ENCODE measurements around the gene TIMM44.

DNA sequence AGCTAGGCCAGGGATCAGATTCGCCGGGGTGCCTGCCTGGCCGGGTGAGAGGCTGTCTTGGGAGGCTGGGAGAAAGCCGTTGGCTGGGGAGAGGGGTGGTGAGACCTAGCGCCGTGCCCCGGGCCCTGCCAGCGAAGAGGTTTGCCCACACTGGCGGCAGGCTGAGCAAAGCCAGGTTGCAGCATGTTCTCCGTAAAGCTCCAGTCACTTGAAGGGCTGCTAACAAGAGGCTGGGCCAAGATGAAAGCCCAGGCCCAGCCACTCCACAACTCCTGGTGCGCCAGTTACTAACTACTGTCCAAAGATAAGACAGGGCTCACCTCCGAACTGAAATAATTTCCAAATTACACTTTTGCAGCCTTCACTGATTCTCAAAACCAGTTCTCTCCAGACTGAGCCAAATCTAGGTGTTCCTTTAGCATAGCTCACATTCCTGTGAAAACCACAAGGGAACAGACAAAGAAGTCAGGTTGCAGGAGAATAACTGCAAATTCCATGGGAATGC is 45.7 kb upstream of the TIMM44 start:
- TF ChIP-seq POLR2A (IDR thresholded peaks at IDR 0.05) = no peak
- TF ChIP-seq, protein P1, sequence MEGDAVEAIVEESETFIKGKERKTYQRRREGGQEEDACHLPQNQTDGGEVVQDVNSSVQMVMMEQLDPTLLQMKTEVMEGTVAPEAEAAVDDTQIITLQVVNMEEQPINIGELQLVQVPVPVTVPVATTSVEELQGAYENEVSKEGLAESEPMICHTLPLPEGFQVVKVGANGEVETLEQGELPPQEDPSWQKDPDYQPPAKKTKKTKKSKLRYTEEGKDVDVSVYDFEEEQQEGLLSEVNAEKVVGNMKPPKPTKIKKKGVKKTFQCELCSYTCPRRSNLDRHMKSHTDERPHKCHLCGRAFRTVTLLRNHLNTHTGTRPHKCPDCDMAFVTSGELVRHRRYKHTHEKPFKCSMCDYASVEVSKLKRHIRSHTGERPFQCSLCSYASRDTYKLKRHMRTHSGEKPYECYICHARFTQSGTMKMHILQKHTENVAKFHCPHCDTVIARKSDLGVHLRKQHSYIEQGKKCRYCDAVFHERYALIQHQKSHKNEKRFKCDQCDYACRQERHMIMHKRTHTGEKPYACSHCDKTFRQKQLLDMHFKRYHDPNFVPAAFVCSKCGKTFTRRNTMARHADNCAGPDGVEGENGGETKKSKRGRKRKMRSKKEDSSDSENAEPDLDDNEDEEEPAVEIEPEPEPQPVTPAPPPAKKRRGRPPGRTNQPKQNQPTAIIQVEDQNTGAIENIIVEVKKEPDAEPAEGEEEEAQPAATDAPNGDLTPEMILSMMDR (IDR thresholded peaks at IDR 0.05) = no peak

Data from tibial nerve (tissue), 3 donors.